K562 (cell line): ENCODE results near the gene NT5C1B. TPM values are rescaled to one million over a fixed set of nuclear protein-coding genes. Genes with fewer than 3 reads are reported as not detected.

ENCODE experiments used
- ATAC-seq: fragments of 200-7000 bp; cut with Tn5 transposase; 3 replicates; pipeline ENCODE4 v1.9.1; 2020; ENCODE audit warnings: moderate library complexity
- BruUV-seq: library from RNA; stranded (reverse); fragments of 400-500 nt; replicated peaks from 2 replicates; lab custom pipeline; 2021; lab: Mats Ljungman, UMichigan
- CTCF ChIA-PET: fragments of 300-600 bp; formaldehyde crosslinking; extraction: SDS; loops from one replicate; lab custom pipeline; 2021; ENCODE audit warnings: low intra/inter-chr PET ratio; lab: Yijun Ruan, JAX
- POLR2A ChIA-PET: fragments of 300-600, 350-650 bp; sonication (Branson Sonifier 250); formaldehyde crosslinking; extraction: SDS; loops from one replicate; lab custom pipeline; 2021; ENCODE audit warnings: antibody characterized with exemption, inconsistent platforms; lab: Yijun Ruan, JAX
- DNase-seq, 4 experiments: peaks; one replicate each; pipeline versions ENCODE4 v3.0.0 to v3.0.0-alpha.2; 2011 to 2018; ENCODE audit warnings: low spot score in 3 of 4, mixed read lengths in 3 of 4; ENCODE audit errors: extremely low read depth in 1 of 4
- FAIRE-seq: peaks from 2 replicates; lab custom pipeline; 2011; peaks lifted over from hg19 to GRCh38; lab: Jason Lieb, UNC
- H2AFZ ChIP-seq: 2 replicates; pipeline ENCODE4 v1.6.0; 2011; ENCODE audit warnings: low read depth, low read length, control low read depth, inconsistent platforms
- H3K27ac ChIP-seq: fragments of 200-600 bp; 3 replicates; pipeline ENCODE4 v1.8.0; 2011; ENCODE audit warnings: low read depth, mild to moderate bottlenecking, control low read depth, inconsistent platforms, low read length, moderate library complexity, mixed read lengths; ENCODE audit errors: extremely low read depth
- H3K27me3 ChIP-seq, 2 experiments: fragments of 300-600 bp in 1 of 2; 2 replicates in 1 of 2; 3 replicates in 1 of 2; pipeline versions ENCODE4 v1.6.0 to v1.8.0; 2011; ENCODE audit warnings: inconsistent platforms in 2 of 2, low read length in 2 of 2, mild to moderate bottlenecking in 1 of 2, mixed read lengths in 1 of 2, moderate library complexity in 1 of 2; ENCODE audit not compliant: control insufficient read depth in 2 of 2, insufficient read depth in 2 of 2
- H3K36me3 ChIP-seq: fragments of 300-600 bp; 3 replicates; pipeline ENCODE4 v1.8.0; 2011; ENCODE audit warnings: mild to moderate bottlenecking, low read length, inconsistent platforms; ENCODE audit not compliant: control insufficient read depth, insufficient read depth
- H3K4me1 ChIP-seq, 2 experiments: fragments of 200-600 bp in 1 of 2; replicated peaks in 1 of 2; 2 replicates in 1 of 2; 3 replicates in 1 of 2; pipeline versions ENCODE4 v1.5.1 to v1.8.0; 2011; ENCODE audit warnings: inconsistent platforms in 2 of 2, low read length in 2 of 2, mild to moderate bottlenecking in 1 of 2, mixed read lengths in 1 of 2, moderate library complexity in 1 of 2; ENCODE audit not compliant: control insufficient read depth in 2 of 2, insufficient read depth in 2 of 2
- H3K4me2 ChIP-seq: 2 replicates; pipeline ENCODE4 v1.6.1; 2011; ENCODE audit warnings: low read length, control low read depth, inconsistent platforms, mixed read lengths; ENCODE audit not compliant: insufficient read depth
- H3K4me3 ChIP-seq: fragments of 200-600 bp; sonication (generic), shearing (Covaris generic); 2 replicates; pipeline ENCODE4 v1.5.1; 2016; ENCODE audit warnings: control low read depth, inconsistent platforms
- H3K79me2 ChIP-seq: fragments of 200-600 bp; 3 replicates; pipeline ENCODE4 v1.8.0; 2011; ENCODE audit warnings: low read length, inconsistent platforms; ENCODE audit not compliant: control insufficient read depth, insufficient read depth
- H3K9ac ChIP-seq, 2 experiments: 2 replicates each; pipeline versions ENCODE4 v1.6.0 to v1.6.1; 2011; ENCODE audit warnings: low read depth in 2 of 2, low read length in 2 of 2, control low read depth in 1 of 2, inconsistent platforms in 1 of 2, mild to moderate bottlenecking in 1 of 2, mixed read lengths in 1 of 2; ENCODE audit not compliant: insufficient read depth in 1 of 2
- H3K9me1 ChIP-seq: one replicate; pipeline ENCODE4 v1.6.0; 2011; ENCODE audit warnings: inconsistent platforms, mild to moderate bottlenecking, low read length, moderate library complexity; ENCODE audit not compliant: control insufficient read depth, insufficient read depth
- H3K9me3 ChIP-seq: replicated peaks from 2 replicates; pipeline ENCODE4 v1.5.1; 2011; ENCODE audit warnings: low read depth, low read length, inconsistent platforms; ENCODE audit not compliant: control insufficient read depth, insufficient read depth
- H4K20me1 ChIP-seq: replicated peaks from 2 replicates; pipeline ENCODE4 v1.6.1; 2011; ENCODE audit warnings: low read length, inconsistent platforms, mixed read lengths; ENCODE audit not compliant: control insufficient read depth, insufficient read depth
- COPS2 ChIP-seq: fragments of 450-650 bp; conservative IDR thresholded peaks from 2 replicates; pipeline ENCODE4 v1.6.1; 2016; ENCODE audit warnings: mild to moderate bottlenecking, moderate library complexity
- HIVEP1 ChIP-seq: fragments of 250-450 bp; sonication (Bioruptor Pico); IDR thresholded peaks from 2 replicates; pipeline ENCODE4 v1.4.0; 2020; ENCODE audit warnings: mild to moderate bottlenecking
- MAFG ChIP-seq: fragments of 450-650 bp; conservative IDR thresholded peaks from 2 replicates; pipeline ENCODE4 v1.6.1; 2016; ENCODE audit warnings: missing genetic modification characterization, missing compliant biosample characterization
- POLR3A ChIP-seq: IDR thresholded peaks from 2 replicates; pipeline ENCODE4 v1.6.1; 2011; ENCODE audit warnings: borderline replicate concordance, mild to moderate bottlenecking, moderate library complexity; ENCODE audit not compliant: insufficient read length, insufficient read depth; ENCODE audit errors: extremely low read depth
- TFAM ChIP-seq: fragments of 250-450 bp; sonication (Bioruptor Pico); conservative IDR thresholded peaks from 2 replicates; pipeline ENCODE4 v1.5.0; 2021; ENCODE audit warnings: mild to moderate bottlenecking, moderate library complexity
- THRA ChIP-seq: fragments of 450-650 bp; IDR thresholded peaks from 2 replicates; pipeline ENCODE4 v1.6.1; 2017; ENCODE audit warnings: mild to moderate bottlenecking, moderate library complexity
- ZNF717 ChIP-seq: fragments of 250-450 bp; sonication (Bioruptor Pico); IDR thresholded peaks from 2 replicates; pipeline ENCODE4 v1.5.0; 2021
- ZNF79 ChIP-seq: fragments of 250-450 bp; sonication (Bioruptor Pico); IDR thresholded peaks from 2 replicates; pipeline ENCODE4 v1.4.0; 2020; ENCODE audit warnings: low read depth, mild to moderate bottlenecking, moderate library complexity
- WGBS: fragments of 100-300 bp; shearing (Covaris generic); methylation state at CpG from one replicate; pipeline ENCODE4 v1.1.6; 2016; ENCODE audit warnings: low coverage, mixed read lengths; ENCODE audit not compliant: insufficient coverage; ENCODE audit errors: missing lambda C conversion rate; 5-methylcytosine and 5-hydroxymethylcytosine counted together
- in situ Hi-C: fragments of 300-500 bp; cut with MboI; formaldehyde crosslinking; loops from 4 replicates; pipeline ENCODE4 v1.15.0; 2018; ENCODE audit warnings: inconsistent platforms, mixed read lengths
- intact Hi-C: fragments of 100-400 bp; cut with micrococcal nuclease; formaldehyde crosslinking; loops from 2 replicates; pipeline ENCODE4 v1.14.2; 2022
- polyA plus RNA-seq, 8 experiments: library from polyadenylated mRNA; depleted of rRNA in 4 of 8; stranded (reverse) in 5 of 8; unstranded in 3 of 8; fragments of >200 nt; fragmentation: Nextera tagmentation in 2 of 8; fragmentation: Illumina TruSeq in 1 of 8; extraction: Ambion mirVana in 2 of 8; extraction: Trizol in 1 of 8; gene quantifications; 2 replicates each; pipeline versions ENCODE4 v1.2.1 to v1.2.3, GENCODE V29; 2011 to 2014; ENCODE audit warnings: inconsistent platforms in 1 of 8, missing spikeins in 1 of 8
- small RNA-seq: library from RNA; depleted of rRNA; stranded (forward); fragments of <200 nt; gene quantifications from one replicate; pipeline ENCODE3, GENCODE V24; 2014
- total RNA-seq, 7 experiments: library from RNA; depleted of rRNA in 6 of 7; stranded (reverse); fragments of >200 nt in 6 of 7; fragmentation: Illumina TruSeq in 2 of 7; extraction: Trizol in 2 of 7; gene quantifications; 2 replicates each; pipeline versions ENCODE4 v1.2.1 to v1.2.3, GENCODE V29; 2011 to 2021; ENCODE audit warnings: low replicate concordance in 1 of 7
- TF ChIP-seq, protein P1 (sequence below): fragments of 450-650 bp; IDR thresholded peaks from 2 replicates; pipeline ENCODE4 v1.6.1; 2016

Gene NT5C1B
- total and polyA plus RNA-seq, 9 of the 15 experiments (the other 6 are each of a cell fraction or from before 2014, with no cell fraction given) = 0.07 TPM; not detected in 8

DNA sequence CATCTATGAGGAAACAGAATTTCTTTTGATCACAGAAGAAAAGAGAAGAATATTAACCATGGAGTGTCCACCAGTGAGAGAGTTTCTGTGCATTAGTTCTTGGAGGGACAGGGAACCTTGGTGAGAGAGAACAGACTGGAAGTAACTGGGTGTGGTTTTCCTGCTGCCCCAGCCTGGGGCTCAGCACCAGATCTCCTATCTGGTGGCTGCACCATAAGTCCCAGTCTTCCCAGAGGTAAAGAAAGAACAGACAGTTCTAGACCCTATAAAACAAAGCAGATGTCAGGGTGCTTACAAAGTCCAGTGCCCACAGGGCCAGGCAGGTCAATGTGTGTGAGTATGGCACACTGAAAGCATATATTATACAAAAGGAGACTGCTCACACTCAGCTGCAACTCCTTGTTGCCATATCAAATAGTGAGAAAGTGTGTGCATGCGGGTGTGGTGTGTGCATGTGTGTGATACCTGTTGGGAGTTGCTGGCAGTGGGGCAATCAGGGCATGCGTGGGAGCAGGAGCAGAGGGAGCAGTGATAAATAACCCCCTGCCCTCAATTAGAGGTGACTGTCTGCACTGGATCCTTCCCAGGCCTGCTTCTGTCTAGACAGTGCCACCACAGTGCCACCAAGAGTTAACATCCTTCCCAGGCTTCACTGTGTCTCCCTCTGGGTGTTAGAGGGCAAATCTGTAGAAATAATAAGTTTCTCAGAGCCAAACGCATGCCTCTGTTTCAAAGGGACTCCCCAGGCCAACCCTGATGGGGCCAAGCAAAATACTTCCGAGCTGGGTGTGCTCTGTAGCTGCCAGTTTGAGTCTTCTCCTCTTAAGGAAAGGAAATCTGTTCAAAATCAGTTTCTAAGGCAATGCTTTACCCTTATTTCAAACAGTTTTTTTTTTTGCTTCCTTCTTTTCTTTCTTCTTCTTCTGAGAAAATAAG lies 74.6 kb downstream of the NT5C1B start:
- no peak overlapping the region for H3K9ac ChIP-seq
- no peaks in the 10 kb centered on the region for H3K9me1 ChIP-seq
- no peaks in the 10 kb centered on the region; the same call in 1 of the 2 replicates for H4K20me1 ChIP-seq
- no peak overlapping the region for H2AFZ ChIP-seq
- DNase-seq (no peak), ATAC-seq (no peak), FAIRE-seq (no peak)
- H3K4me3 ChIP-seq = no peak overlapping the region
- intact Hi-C loops = no loop called here
- no peaks in the 10 kb centered on the region for H3K36me3 ChIP-seq
- H3K27ac ChIP-seq = no peak overlapping the region
- peaks cover 0 to 6% of the 10 kb centered on the region in 2 experiments; a peak in 1 of 5 replicates for H3K27me3 ChIP-seq
- ChIA-PET CTCF (interaction anchor here (0.7 kb wide), 1 partner anchor 1036 kb away, joined by 4 read pairs; no protein-coding TSS in a partner anchor), POLR2A (no interaction called here)
- H3K4me1 ChIP-seq = 0 out of 5 replicates have a peak, but pooled peaks cover 0 to 2% of the 10 kb centered on the region in 2 experiments
- in situ Hi-C loops = no loop called here
- H3K9me3 ChIP-seq = no peaks in the 10 kb centered on the region
- WGBS = 3% methylated on average over 4 of the region's 4 CpGs
- no peaks in the 10 kb centered on the region for H3K79me2 ChIP-seq
- no TSS peak for BruUV-seq
- TF ChIP-seq MAFG (tag) = no peak
- no peak for TF ChIP-seq POLR3A
- no peak for TF ChIP-seq COPS2
- TF ChIP-seq THRA = no peak
- TF ChIP-seq ZNF79 (CRISPR knock-in tag) = no peak
- no peak for TF ChIP-seq ZNF717 (CRISPR knock-in tag)
- TF ChIP-seq HIVEP1 (CRISPR knock-in tag) = no peak
- TF ChIP-seq, protein P1, sequence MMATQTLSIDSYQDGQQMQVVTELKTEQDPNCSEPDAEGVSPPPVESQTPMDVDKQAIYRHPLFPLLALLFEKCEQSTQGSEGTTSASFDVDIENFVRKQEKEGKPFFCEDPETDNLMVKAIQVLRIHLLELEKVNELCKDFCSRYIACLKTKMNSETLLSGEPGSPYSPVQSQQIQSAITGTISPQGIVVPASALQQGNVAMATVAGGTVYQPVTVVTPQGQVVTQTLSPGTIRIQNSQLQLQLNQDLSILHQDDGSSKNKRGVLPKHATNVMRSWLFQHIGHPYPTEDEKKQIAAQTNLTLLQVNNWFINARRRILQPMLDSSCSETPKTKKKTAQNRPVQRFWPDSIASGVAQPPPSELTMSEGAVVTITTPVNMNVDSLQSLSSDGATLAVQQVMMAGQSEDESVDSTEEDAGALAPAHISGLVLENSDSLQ = no peak
- no peak for TF ChIP-seq TFAM (CRISPR knock-in tag)
- H3K4me2 ChIP-seq = no peak overlapping the region

Small RNA genes within 50 kb of the gene (small RNA-seq; reads per million reads assigned to genes)
- gene RNU6-1215P = not detected

Other genes with a start within 250 kb of the NT5C1B start
- gene RDH14, start 28.9 kb downstream of the NT5C1B start, total RNA-seq (2014; rRNA removed) = 16.5 and 16.9 TPM in 2 replicates
- 24.3 and 29.2 TPM in 2 replicates for gene RDH14, start 28.9 kb downstream of the NT5C1B start, total RNA-seq (2014; rRNA removed; fragmentation: Illumina TruSeq; extraction: Trizol)
- 22.1 and 26.2 TPM in 2 replicates for gene RDH14, start 28.9 kb downstream of the NT5C1B start, total RNA-seq (2015; rRNA removed; fragmentation: Illumina TruSeq; extraction: Trizol)
- 12.8 and 14.2 TPM in 2 replicates for gene RDH14, start 28.9 kb downstream of the NT5C1B start, total RNA-seq (2021)
- 21.0 and 25.8 TPM in 2 replicates for gene RDH14, start 28.9 kb downstream of the NT5C1B start, polyA plus RNA-seq (2011; rRNA removed)
- gene RDH14, start 28.9 kb downstream of the NT5C1B start, polyA plus RNA-seq (2014; fragmentation: Illumina TruSeq; extraction: Trizol) = 20.9 and 22.9 TPM in 2 replicates
- gene RDH14, start 28.9 kb downstream of the NT5C1B start, polyA plus RNA-seq (2014; fragmentation: Nextera tagmentation; extraction: Ambion mirVana) = 1 to 10 TPM; 6.7 to 9.1 TPM
- 20.5 and 25.5 TPM in 2 replicates for gene RDH14, start 28.9 kb downstream of the NT5C1B start, polyA plus RNA-seq (2014; rRNA removed)